Upper lobe of right lung (tissue), 1 donor: ENCODE results near the gene GOLM1. TPM values are rescaled to one million over a fixed set of nuclear protein-coding genes. Genes with fewer than 3 reads are reported as not detected.

Experiments used
- ATAC-seq: fragments of 200-7000 bp; cut with Tn5 transposase; one replicate; pipeline ENCODE4 v1.9.1; 2020; ENCODE audit warnings: mild to moderate bottlenecking, moderate library complexity
- DNase-seq: peaks from one replicate; pipeline ENCODE4 v3.0.0-alpha.2; 2020
- H3K27ac ChIP-seq: fragments of 200-600 bp; one replicate; pipeline ENCODE4 v1.8.0; 2022
- H3K27me3 ChIP-seq: fragments of 200-600 bp; one replicate; pipeline ENCODE4 v1.8.0; 2022; ENCODE audit warnings: mild to moderate bottlenecking
- H3K36me3 ChIP-seq: fragments of 200-600 bp; one replicate; pipeline ENCODE4 v1.8.0; 2022
- H3K4me1 ChIP-seq: fragments of 200-600 bp; one replicate; pipeline ENCODE4 v1.8.0; 2022
- H3K4me3 ChIP-seq: fragments of 200-600 bp; one replicate; pipeline ENCODE4 v1.8.0; 2022; ENCODE audit warnings: mild to moderate bottlenecking
- H3K9me3 ChIP-seq: fragments of 200-600 bp; one replicate; pipeline ENCODE4 v1.8.0; 2022
- CTCF ChIP-seq: fragments of 200-600 bp; IDR thresholded peaks from one replicate; pipeline ENCODE4 v1.8.0; 2022; ENCODE audit warnings: antibody characterized with exemption
- intact Hi-C: fragments of 100-400 bp; cut with DNase I; formaldehyde crosslinking; loops from one replicate; pipeline ENCODE4 v1.11.0; 2022
- total RNA-seq: library from RNA; stranded (reverse); fragmentation: NEBNext Ultra II Directional; extraction: Animal tissue kit (Norgen Biotek cat#: 25700); gene quantifications from one replicate; pipeline ENCODE4 v1.2.1, GENCODE V29; 2021
- donor health status: DM: no; HTN: yes; CAD: no; lungs with severe emphysema.

GOLM1 gene
- total RNA-seq, 1 donor from 2014 or later = 15.4 TPM

GRCh38 chr9:86020731-86021130, 78.6 kb downstream of the GOLM1 start:
- H3K36me3 ChIP-seq = peaks cover 91% of the 10 kb centered on the region
- TF ChIP-seq CTCF = no peak
- ATAC-seq (no peak), DNase-seq (no peak)
- H3K4me1 ChIP-seq = no peaks in the 10 kb centered on the region
- no peaks in the 10 kb centered on the region for H3K27me3 ChIP-seq
- H3K27ac ChIP-seq = no peak overlapping the region
- H3K9me3 ChIP-seq = no peaks in the 10 kb centered on the region
- no peak overlapping the region for H3K4me3 ChIP-seq
- intact Hi-C loops = no loop called here

GRCh38 chr9:86009133-86009532, 90.2 kb downstream of the GOLM1 start:
- TF ChIP-seq CTCF = no peak
- peaks cover 88% of the 10 kb centered on the region for H3K36me3 ChIP-seq
- DNase-seq = no peak
- no peak overlapping the region for H3K27ac ChIP-seq
- no peak overlapping the region for H3K4me3 ChIP-seq
- intact Hi-C loops = no loop called here
- H3K27me3 ChIP-seq = no peaks in the 10 kb centered on the region
- H3K4me1 ChIP-seq = no peaks in the 10 kb centered on the region
- no peak for ATAC-seq
- no peaks in the 10 kb centered on the region for H3K9me3 ChIP-seq

GRCh38 chr9:86005253-86005775, 94.0 kb downstream of the GOLM1 start:
- TF ChIP-seq CTCF = no peak
- ATAC-seq = no peak
- peaks cover 63% of the 10 kb centered on the region for H3K36me3 ChIP-seq

GRCh38 chr9:85995599-85995998, 103.8 kb downstream of the GOLM1 start:
- Histone ChIP-seq H3K27ac (no peak overlapping the region), H3K4me1 (no peaks in the 10 kb centered on the region), H3K9me3 (no peaks in the 10 kb centered on the region), H3K27me3 (no peaks in the 10 kb centered on the region), H3K36me3 (peaks cover 33% of the 10 kb centered on the region), H3K4me3 (no peak overlapping the region)
- intact Hi-C loops = no loop called here
- no peak for TF ChIP-seq CTCF
- DNase-seq = no peak
- ATAC-seq = no peak

More at GRCh38 chr9:86005253-86005775, 94.0 kb downstream of the GOLM1 start:
- Histone ChIP-seq H3K9me3 (no peaks in the 10 kb centered on the region), H3K4me3 (no peak overlapping the region), H3K4me1 (no peaks in the 10 kb centered on the region), H3K27ac (no peak overlapping the region), H3K27me3 (no peaks in the 10 kb centered on the region)
- DNase-seq = no peak
- intact Hi-C loops = no loop called here

GRCh38 chr9:85995097-85995496, 104.3 kb downstream of the GOLM1 start:
- intact Hi-C loops = no loop called here
- Histone ChIP-seq H3K36me3 (peaks cover 33% of the 10 kb centered on the region), H3K9me3 (no peaks in the 10 kb centered on the region), H3K4me1 (no peaks in the 10 kb centered on the region), H3K4me3 (no peak overlapping the region), H3K27ac (no peak overlapping the region), H3K27me3 (no peaks in the 10 kb centered on the region)
- no peak for DNase-seq
- no peak for TF ChIP-seq CTCF
- ATAC-seq = no peak

GRCh38 chr9:85994191-85994590, 105.2 kb downstream of the GOLM1 start:
- H3K4me3 ChIP-seq = no peak overlapping the region
- H3K36me3 ChIP-seq = peaks cover 33% of the 10 kb centered on the region
- DNase-seq (no peak), ATAC-seq (no peak)
- intact Hi-C loops = no loop called here
- no peaks in the 10 kb centered on the region for H3K4me1 ChIP-seq
- no peaks in the 10 kb centered on the region for H3K27me3 ChIP-seq
- H3K27ac ChIP-seq = no peak overlapping the region
- TF ChIP-seq CTCF = no peak
- H3K9me3 ChIP-seq = no peaks in the 10 kb centered on the region
